ENCODE data around the gene PRKAB2. TPM values are rescaled to one million over a fixed set of nuclear protein-coding genes. Genes with fewer than 3 reads are reported as not detected.
A peak's percentile ranks its signal among the peaks of the same experiment; 100 is the strongest.
"Not testable (repeated sequence)": the region's sequence is repeated elsewhere in the genome, so short reads cannot be mapped to it uniquely, and the experiment has no call there.

PRKAB2 gene
- total RNA-seq, 2 donors from 2014 or later = 2.7 to 6.5 TPM

GRCh38 chr1:147157116-147157515, 15.2 kb downstream of the PRKAB2 start:
- H3K36me3 Mint-ChIP-seq (ENCODE audit: low read depth) = peaks cover 82% of the 10 kb centered on the region
- H3K9me3 Mint-ChIP-seq; ATAC-seq (replicated peaks); H3K27me3 Mint-ChIP-seq; H3K4me1 Mint-ChIP-seq; H3K4me3 Mint-ChIP-seq: not testable (repeated sequence)
- H3K27ac Mint-ChIP-seq = peak overlapping the region; percentile 55

- H3K4me1 Mint-ChIP-seq = no peaks in the 10 kb centered on the region
- H3K4me3 Mint-ChIP-seq = no peak overlapping the region
- H3K27ac Mint-ChIP-seq = peak overlapping the region; percentile 55
- no peak for ATAC-seq (replicated peaks)
- no peaks in the 10 kb centered on the region for H3K27me3 Mint-ChIP-seq
- peaks cover 77% of the 10 kb centered on the region for H3K36me3 Mint-ChIP-seq (ENCODE audit: low read depth)
- H3K9me3 Mint-ChIP-seq = no peaks in the 10 kb centered on the region
These were observed 15.6 kb downstream of the PRKAB2 start for GRCh38 chr1:147156642-147157041.

GRCh38 chr1:147152772-147153171, 19.5 kb downstream of the PRKAB2 start:
- H3K9me3 Mint-ChIP-seq = no peaks in the 10 kb centered on the region
- H3K27ac Mint-ChIP-seq = no peak overlapping the region
- no peak for ATAC-seq (replicated peaks)
- no peak overlapping the region for H3K4me3 Mint-ChIP-seq
- H3K4me1 Mint-ChIP-seq = no peaks in the 10 kb centered on the region
- H3K36me3 Mint-ChIP-seq (ENCODE audit: low read depth) = peaks cover 38% of the 10 kb centered on the region
- H3K27me3 Mint-ChIP-seq = peaks cover 3% of the 10 kb centered on the region

- ATAC-seq (replicated peaks) = no peak
- no peaks in the 10 kb centered on the region for H3K4me1 Mint-ChIP-seq
- H3K27me3 Mint-ChIP-seq = peaks cover 3% of the 10 kb centered on the region
- H3K9me3 Mint-ChIP-seq = no peaks in the 10 kb centered on the region
- H3K4me3 Mint-ChIP-seq = no peak overlapping the region
- H3K27ac Mint-ChIP-seq = no peak overlapping the region
- peaks cover 23% of the 10 kb centered on the region for H3K36me3 Mint-ChIP-seq (ENCODE audit: low read depth)
These were observed 21.0 kb downstream of the PRKAB2 start for GRCh38 chr1:147151244-147151643.

- Mint-ChIP-seq H3K36me3 (ENCODE audit: low read depth) (no peaks in the 10 kb centered on the region), H3K4me3 (no peak overlapping the region), H3K4me1 (no peaks in the 10 kb centered on the region), H3K27ac (no peak overlapping the region), H3K27me3 (peaks cover 32% of the 10 kb centered on the region), H3K9me3 (no peaks in the 10 kb centered on the region)
- ATAC-seq (replicated peaks) = no peak
These were observed 29.4 kb downstream of the PRKAB2 start for GRCh38 chr1:147142886-147143285.

- H3K27ac Mint-ChIP-seq; H3K4me3 Mint-ChIP-seq; H3K9me3 Mint-ChIP-seq; ATAC-seq (replicated peaks); H3K36me3 Mint-ChIP-seq (ENCODE audit: low read depth); H3K4me1 Mint-ChIP-seq: not testable (repeated sequence)
- peaks cover 19% of the 10 kb centered on the region for H3K27me3 Mint-ChIP-seq
These were observed 41.5 kb downstream of the PRKAB2 start for GRCh38 chr1:147130721-147131120.

GRCh38 chr1:147129116-147129873, 43.0 kb downstream of the PRKAB2 start:
- no peak overlapping the region for H3K27ac Mint-ChIP-seq
- no peak for ATAC-seq (replicated peaks)
- peaks cover 19% of the 10 kb centered on the region for H3K27me3 Mint-ChIP-seq
- H3K4me1 Mint-ChIP-seq = no peaks in the 10 kb centered on the region
- H3K4me3 Mint-ChIP-seq = no peak overlapping the region
- no peaks in the 10 kb centered on the region for H3K9me3 Mint-ChIP-seq
- no peaks in the 10 kb centered on the region for H3K36me3 Mint-ChIP-seq (ENCODE audit: low read depth)

- no peak for ATAC-seq (replicated peaks)
- H3K27ac Mint-ChIP-seq = no peak overlapping the region
- H3K4me3 Mint-ChIP-seq = no peak overlapping the region
- peaks cover 19% of the 10 kb centered on the region for H3K27me3 Mint-ChIP-seq
- H3K4me1 Mint-ChIP-seq = no peaks in the 10 kb centered on the region
- H3K9me3 Mint-ChIP-seq = no peaks in the 10 kb centered on the region
- H3K36me3 Mint-ChIP-seq (ENCODE audit: low read depth) = no peaks in the 10 kb centered on the region
These were observed 48.0 kb downstream of the PRKAB2 start for GRCh38 chr1:147124266-147124665.

- no peak overlapping the region for H3K4me3 Mint-ChIP-seq
- no peaks in the 10 kb centered on the region for H3K9me3 Mint-ChIP-seq
- no peak overlapping the region for H3K27ac Mint-ChIP-seq
- ATAC-seq (replicated peaks) = no peak
- no peaks in the 10 kb centered on the region for H3K4me1 Mint-ChIP-seq
- H3K27me3 Mint-ChIP-seq = peaks cover 15% of the 10 kb centered on the region
- no peaks in the 10 kb centered on the region for H3K36me3 Mint-ChIP-seq (ENCODE audit: low read depth)
These were observed 55.2 kb downstream of the PRKAB2 start for GRCh38 chr1:147117109-147117508.

- H3K9me3 Mint-ChIP-seq = no peaks in the 10 kb centered on the region
- H3K27me3 Mint-ChIP-seq = peaks cover 12% of the 10 kb centered on the region
- H3K4me3 Mint-ChIP-seq = no peak overlapping the region
- H3K4me1 Mint-ChIP-seq = no peaks in the 10 kb centered on the region
- H3K27ac Mint-ChIP-seq = no peak overlapping the region
- no peak for ATAC-seq (replicated peaks)
- H3K36me3 Mint-ChIP-seq (ENCODE audit: low read depth) = no peaks in the 10 kb centered on the region
These were observed 56.8 kb downstream of the PRKAB2 start for GRCh38 chr1:147115496-147115895.

- ATAC-seq (replicated peaks); H3K9me3 Mint-ChIP-seq; H3K4me3 Mint-ChIP-seq: not testable (repeated sequence)
These were observed 57.2 kb downstream of the PRKAB2 start for GRCh38 chr1:147115079-147115478.

GRCh38 chr1:147114353-147114752, 57.9 kb downstream of the PRKAB2 start:
- H3K27me3 Mint-ChIP-seq = peaks cover 14% of the 10 kb centered on the region
- not testable (repeated sequence) for H3K9me3 Mint-ChIP-seq; H3K36me3 Mint-ChIP-seq (ENCODE audit: low read depth); H3K27ac Mint-ChIP-seq; H3K4me1 Mint-ChIP-seq; ATAC-seq (replicated peaks); H3K4me3 Mint-ChIP-seq

More at GRCh38 chr1:147115079-147115478, 57.2 kb downstream of the PRKAB2 start:
- H3K36me3 Mint-ChIP-seq (ENCODE audit: low read depth); H3K27ac Mint-ChIP-seq; H3K4me1 Mint-ChIP-seq: not testable (repeated sequence)
- H3K27me3 Mint-ChIP-seq = peaks cover 11% of the 10 kb centered on the region

- H3K27me3 Mint-ChIP-seq = peaks cover 15% of the 10 kb centered on the region
- no peaks in the 10 kb centered on the region for H3K9me3 Mint-ChIP-seq
- no peak for ATAC-seq (replicated peaks)
- H3K4me1 Mint-ChIP-seq = no peaks in the 10 kb centered on the region
- no peak overlapping the region for H3K4me3 Mint-ChIP-seq
- H3K36me3 Mint-ChIP-seq (ENCODE audit: low read depth) = no peaks in the 10 kb centered on the region
- H3K27ac Mint-ChIP-seq = no peak overlapping the region
These were observed 60.7 kb downstream of the PRKAB2 start for GRCh38 chr1:147111381-147112130.

- H3K9me3 Mint-ChIP-seq = no peaks in the 10 kb centered on the region
- no peak overlapping the region for H3K4me3 Mint-ChIP-seq
- H3K27ac Mint-ChIP-seq = no peak overlapping the region
- no peaks in the 10 kb centered on the region for H3K36me3 Mint-ChIP-seq (ENCODE audit: low read depth)
- H3K27me3 Mint-ChIP-seq = peaks cover 19% of the 10 kb centered on the region
- H3K4me1 Mint-ChIP-seq = no peaks in the 10 kb centered on the region
- no peak for ATAC-seq (replicated peaks)
These were observed 61.4 kb downstream of the PRKAB2 start for GRCh38 chr1:147110872-147111271.

GRCh38 chr1:147110434-147110833, 61.8 kb downstream of the PRKAB2 start:
- Mint-ChIP-seq H3K4me1 (no peaks in the 10 kb centered on the region), H3K9me3 (no peaks in the 10 kb centered on the region), H3K27me3 (peaks cover 20% of the 10 kb centered on the region), H3K4me3 (no peak overlapping the region), H3K27ac (no peak overlapping the region), H3K36me3 (ENCODE audit: low read depth) (no peaks in the 10 kb centered on the region)
- ATAC-seq (replicated peaks) = no peak

Data from activated T-helper 17 cell treated with anti-CD3 and anti-CD28 coated beads, Interleukin-2, amount 50 U/mL, for 72 hours (primary cell).